MCF 10A (cell line): ENCODE data around the gene AMIGO2. TPM values are rescaled to one million over a fixed set of nuclear protein-coding genes. Genes with fewer than 3 reads are reported as not detected.

ENCODE experiments used
- BruUV-seq: library from RNA; stranded (reverse); fragments of 400-500 nt; replicated peaks from 2 replicates; lab custom pipeline; 2021; lab: Mats Ljungman, UMichigan
- CTCF ChIA-PET: fragments of 300-600 bp; sonication (Branson Sonifier 250); formaldehyde crosslinking; extraction: SDS; loops from one replicate; lab custom pipeline; 2021; ENCODE audit warnings: antibody characterized with exemption, inconsistent platforms; lab: Yijun Ruan, JAX
- POLR2A ChIA-PET: fragments of 300-600, 350-650 bp; sonication (Branson Sonifier 250); formaldehyde crosslinking; extraction: SDS; loops from one replicate; lab custom pipeline; 2020; ENCODE audit warnings: antibody characterized with exemption, inconsistent platforms; lab: Yijun Ruan, JAX
- DNase-seq: peaks from one replicate; pipeline ENCODE4 v3.0.0-alpha.2; 2018; ENCODE audit not compliant: unreplicated experiment
- H3K27ac Mint-ChIP-seq: one replicate; pipeline ENCODE4 v1.8.0; 2022; ENCODE audit warnings: mild to moderate bottlenecking, low read depth, mixed read lengths; ENCODE audit not compliant: unreplicated experiment
- H3K27me3 Mint-ChIP-seq: one replicate; pipeline ENCODE4 v1.8.0; 2022; ENCODE audit warnings: mixed read lengths; ENCODE audit not compliant: insufficient read depth, unreplicated experiment
- H3K36me3 Mint-ChIP-seq: one replicate; pipeline ENCODE4 v1.8.0; 2022; ENCODE audit warnings: mild to moderate bottlenecking, moderate library complexity, mixed read lengths; ENCODE audit not compliant: insufficient read depth, unreplicated experiment
- H3K4me1 Mint-ChIP-seq: one replicate; pipeline ENCODE4 v1.8.0; 2022; ENCODE audit warnings: mixed read lengths; ENCODE audit not compliant: insufficient read depth, unreplicated experiment
- H3K4me3 Mint-ChIP-seq: one replicate; pipeline ENCODE4 v1.8.0; 2022; ENCODE audit warnings: mild to moderate bottlenecking, moderate library complexity, mixed read lengths; ENCODE audit not compliant: unreplicated experiment
- H3K9me3 Mint-ChIP-seq: one replicate; pipeline ENCODE4 v1.8.0; 2022; ENCODE audit warnings: mixed read lengths; ENCODE audit not compliant: unreplicated experiment
- CTCF ChIP-seq: fragments of 200-600 bp; IDR thresholded peaks from one replicate; pipeline ENCODE4 v1.8.0; 2022; ENCODE audit warnings: antibody characterized with exemption, mild to moderate bottlenecking; ENCODE audit not compliant: unreplicated experiment
- intact Hi-C: fragments of 100-400 bp; cut with micrococcal nuclease; formaldehyde crosslinking; loops from 2 replicates; pipeline ENCODE4 v1.14.1; 2022
- total RNA-seq: library from RNA; stranded (reverse); gene quantifications from 2 replicates; pipeline ENCODE4 v1.2.3, GENCODE V29; 2022

Gene AMIGO2
- total RNA-seq, 1 experiment from 2014 or later = 32.6 TPM

- H3K27ac Mint-ChIP-seq = no peak overlapping the region
- H3K36me3 Mint-ChIP-seq = no peaks in the 10 kb centered on the region
- TF ChIP-seq CTCF = no peak
- no peaks in the 10 kb centered on the region for H3K27me3 Mint-ChIP-seq
- no TSS peak for BruUV-seq
- H3K4me3 Mint-ChIP-seq = no peak overlapping the region
- H3K4me1 Mint-ChIP-seq = peaks cover 6% of the 10 kb centered on the region
- ChIA-PET CTCF (no interaction called here), POLR2A (interaction anchor here (0.9 to 1.4 kb wide), 3 partner anchors 10 to 23 kb away, joined by 3 to 5 read pairs (median 5); no protein-coding TSS in a partner anchor)
- intact Hi-C loops = no loop called here
- H3K9me3 Mint-ChIP-seq = no peaks in the 10 kb centered on the region
- DNase-seq = no peak
These were observed 26.3 kb upstream of the AMIGO2 start for GRCh38 chr12:47105914-47106674.

GRCh38 chr12:47102845-47103651, 23.3 kb upstream of the AMIGO2 start:
- BruUV-seq = no TSS peak
- TF ChIP-seq CTCF = no peak
- no peaks in the 10 kb centered on the region for H3K27me3 Mint-ChIP-seq
- CTCF ChIA-PET = interaction anchor here (0.7 kb wide), 1 partner anchor 108 kb away, joined by 3 read pairs; no protein-coding TSS in a partner anchor
- peaks cover 6% of the 10 kb centered on the region for H3K4me1 Mint-ChIP-seq
- H3K4me3 Mint-ChIP-seq = no peak overlapping the region
- no peak for DNase-seq
- H3K27ac Mint-ChIP-seq = no peak overlapping the region
- H3K9me3 Mint-ChIP-seq = no peaks in the 10 kb centered on the region
- POLR2A ChIA-PET = no interaction called here
- intact Hi-C loops = no loop called here
- no peaks in the 10 kb centered on the region for H3K36me3 Mint-ChIP-seq

- no TSS peak for BruUV-seq
- H3K27me3 Mint-ChIP-seq = no peaks in the 10 kb centered on the region
- POLR2A ChIA-PET = no interaction called here
- TF ChIP-seq CTCF = no peak
- intact Hi-C loops = no loop called here
- no peaks in the 10 kb centered on the region for H3K9me3 Mint-ChIP-seq
- CTCF ChIA-PET = no interaction called here
- no peaks in the 10 kb centered on the region for H3K36me3 Mint-ChIP-seq
- no peak overlapping the region for H3K27ac Mint-ChIP-seq
- DNase-seq = no peak
- no peak overlapping the region for H3K4me3 Mint-ChIP-seq
- H3K4me1 Mint-ChIP-seq = peaks cover 7% of the 10 kb centered on the region
These were observed 22.6 kb upstream of the AMIGO2 start for GRCh38 chr12:47102406-47102805.

GRCh38 chr12:47100160-47100559, 20.4 kb upstream of the AMIGO2 start:
- POLR2A ChIA-PET = interaction anchor here (1.5 to 1.8 kb wide), 2 partner anchors 12 to 16 kb away, joined by 4 read pairs; no protein-coding TSS in a partner anchor
- Mint-ChIP-seq H3K27me3 (no peaks in the 10 kb centered on the region), H3K9me3 (no peaks in the 10 kb centered on the region), H3K27ac (no peak overlapping the region), H3K4me1 (peaks cover 24% of the 10 kb centered on the region), H3K36me3 (no peaks in the 10 kb centered on the region), H3K4me3 (no peak overlapping the region)
- CTCF ChIA-PET = interaction anchor here (0.7 kb wide), 1 partner anchor 83 kb away, joined by 3 read pairs; no protein-coding TSS in a partner anchor
- DNase-seq = no peak
- intact Hi-C loops = no loop called here
- TF ChIP-seq CTCF = no peak
- no TSS peak for BruUV-seq
